GM13977 (cell line): Measurements from ENCODE around the gene SPINK6.

ENCODE experiments used
- DNase-seq: peaks from one replicate; pipeline ENCODE4 v3.0.0; 2012; ENCODE audit warnings: low spot score
- CTCF ChIP-seq: IDR thresholded peaks from 2 replicates; pipeline ENCODE4 v1.5.1; 2012; ENCODE audit warnings: mild to moderate bottlenecking, control low read depth; ENCODE audit not compliant: insufficient read depth; ENCODE audit errors: extremely low read depth, missing control alignments
- in situ Hi-C: fragments of 300-500 bp; cut with MboI; formaldehyde crosslinking; loops from one replicate; pipeline ENCODE4 v1.12.0; 2022; ENCODE audit warnings: low sequenced_read_pairs, low pct_unique_long_range_greater_than_20kb, mixed read lengths, inconsistent platforms; ENCODE audit not compliant: unreplicated experiment

Gene SPINK6

GRCh38 chr5:148214665-148215185, 11.9 kb downstream of the SPINK6 start:
- in situ Hi-C loops, result no loop called here
- DNase-seq, result no peak
- no peak for TF ChIP-seq CTCF

GRCh38 chr5:148221508-148221907, 18.7 kb downstream of the SPINK6 start:
- TF ChIP-seq CTCF, result no peak
- DNase-seq, result no peak
- in situ Hi-C loops, result no loop called here

GRCh38 chr5:148224117-148224742, 21.4 kb downstream of the SPINK6 start:
- no peak for TF ChIP-seq CTCF
- in situ Hi-C loops, result no loop called here
- DNase-seq, result no peak

- in situ Hi-C loops, result no loop called here
- no peak for TF ChIP-seq CTCF
- DNase-seq, result no peak
Measured at GRCh38 chr5:148228392-148228984, 25.6 kb downstream of the SPINK6 start.

- in situ Hi-C loops, result no loop called here
- no peak for TF ChIP-seq CTCF
- no peak for DNase-seq
Measured at GRCh38 chr5:148229840-148230239, 27.0 kb downstream of the SPINK6 start.

GRCh38 chr5:148230240-148230639, 27.4 kb downstream of the SPINK6 start:
- DNase-seq, result no peak
- in situ Hi-C loops, result no loop called here

More at GRCh38 chr5:148230240-148230639, 27.4 kb downstream of the SPINK6 start:
- TF ChIP-seq CTCF, result no peak
